NCI-H526 (cell line): ENCODE data around the gene HEXB.

ENCODE experiments used
- DNase-seq, 2 experiments: peaks; one replicate each; lab custom pipeline; 2025; lab: John Stamatoyannopoulos, UW

The HEXB gene

GRCh38 chr5:74684900-74685851 lies at the start of gene HEXB:
HEXB (plus strand) TSS chr5:74685233; CDS start chr5:74685261, 28 bp downstream.
- DNase-seq: peak; percentile 23 to 77

GRCh38 chr5:74636149-74636548 lies 48.9 kb upstream of the HEXB start:
- DNase-seq: no peak

- no peak for DNase-seq
These were observed 48.5 kb upstream of the HEXB start for GRCh38 chr5:74636552-74636951.

- peak in 1 of 2 experiments; percentile 8 for DNase-seq
These were observed 46.5 kb upstream of the HEXB start for GRCh38 chr5:74638544-74638969.

- peak in 1 of 2 experiments; percentile 23 for DNase-seq
These were observed 45.8 kb upstream of the HEXB start for GRCh38 chr5:74638970-74639806.

- DNase-seq: peak; percentile 45 to 71
These were observed 45.1 kb upstream of the HEXB start for GRCh38 chr5:74639807-74640449.

- DNase-seq: peak; percentile 79 to 90
These were observed 44.5 kb upstream of the HEXB start, which contains the start of gene ENC1 for GRCh38 chr5:74640450-74640953. ENC1 (minus strand) TSS chr5:74640728; CDS start chr5:74636485, 4,243 bp downstream.

- DNase-seq: peak; percentile 69 to 82
These were observed 43.9 kb upstream of the HEXB start for GRCh38 chr5:74640954-74641734.

GRCh38 chr5:74641735-74642542 lies 43.1 kb upstream of the HEXB start:
- peak; percentile 55 to 78 for DNase-seq

GRCh38 chr5:74642543-74642863 lies 42.5 kb upstream of the HEXB start:
- DNase-seq: peak in 1 of 2 experiments; percentile 8

- peak in 1 of 2 experiments; percentile 6 for DNase-seq
These were observed 41.9 kb upstream of the HEXB start for GRCh38 chr5:74643111-74643562.

- DNase-seq: peak; percentile 67 to 73
These were observed 37.9 kb upstream of the HEXB start for GRCh38 chr5:74647096-74647495.

- DNase-seq: peak; percentile 39 to 76
These were observed 36.2 kb upstream of the HEXB start for GRCh38 chr5:74648835-74649293.

GRCh38 chr5:74649421-74649973 lies 35.5 kb upstream of the HEXB start:
- DNase-seq: no peak

GRCh38 chr5:74651710-74652109 lies 33.3 kb upstream of the HEXB start:
- DNase-seq: no peak

- DNase-seq: no peak
These were observed 32.5 kb upstream of the HEXB start for GRCh38 chr5:74652576-74652975.

- DNase-seq: no peak
These were observed 31.0 kb upstream of the HEXB start for GRCh38 chr5:74653991-74654390.

- no peak for DNase-seq
These were observed 29.8 kb upstream of the HEXB start for GRCh38 chr5:74655206-74655605.

- no peak for DNase-seq
These were observed 29.3 kb upstream of the HEXB start for GRCh38 chr5:74655716-74656115.

GRCh38 chr5:74657165-74657564 lies 27.9 kb upstream of the HEXB start:
- DNase-seq: no peak
